Activated CD4-positive, alpha-beta T cell treated with anti-CD3 and anti-CD28 coated beads for 48 hours (primary cell): Measurements from ENCODE around the gene POU5F1.
"Not testable (repeated sequence)": the region's sequence is repeated elsewhere in the genome, so short reads cannot be mapped to it uniquely, and the experiment has no call there.

Experiments used
- DNase-seq: peaks from one replicate; pipeline ENCODE4 v3.0.0-alpha.2; 2020

Gene POU5F1

DNA sequence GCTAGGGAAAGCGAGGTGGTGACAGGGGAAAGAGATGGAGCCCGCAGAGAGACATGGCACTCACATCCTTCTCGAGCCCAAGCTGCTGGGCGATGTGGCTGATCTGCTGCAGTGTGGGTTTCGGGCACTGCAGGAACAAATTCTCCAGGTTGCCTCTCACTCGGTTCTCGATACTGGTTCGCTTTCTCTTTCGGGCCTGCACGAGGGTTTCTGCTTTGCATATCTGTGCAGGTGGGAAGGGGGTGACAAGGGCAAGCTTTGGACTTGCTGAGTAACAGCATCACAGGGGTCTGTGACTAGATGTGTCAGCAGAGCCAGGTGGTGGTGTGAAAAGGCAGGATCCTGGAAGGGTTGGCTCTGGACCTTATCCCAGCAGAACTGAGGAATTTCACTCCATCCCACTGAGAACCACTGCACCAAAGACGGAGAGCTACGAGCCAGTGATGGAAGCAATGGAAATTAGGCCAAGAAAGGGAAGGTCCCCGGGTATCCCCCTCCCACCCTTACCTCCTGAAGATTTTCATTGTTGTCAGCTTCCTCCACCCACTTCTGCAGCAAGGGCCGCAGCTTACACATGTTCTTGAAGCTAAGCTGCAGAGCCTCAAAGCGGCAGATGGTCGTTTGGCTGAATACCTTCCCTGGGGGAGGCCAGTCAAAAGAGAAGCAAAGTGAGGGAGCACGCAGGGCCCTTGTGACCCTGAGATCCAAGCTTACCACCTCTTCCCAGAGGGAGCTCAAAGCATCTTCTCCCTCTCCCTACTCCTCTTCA lies 5.2 kb downstream of the POU5F1 start:
- not testable (repeated sequence) for DNase-seq

DNA sequence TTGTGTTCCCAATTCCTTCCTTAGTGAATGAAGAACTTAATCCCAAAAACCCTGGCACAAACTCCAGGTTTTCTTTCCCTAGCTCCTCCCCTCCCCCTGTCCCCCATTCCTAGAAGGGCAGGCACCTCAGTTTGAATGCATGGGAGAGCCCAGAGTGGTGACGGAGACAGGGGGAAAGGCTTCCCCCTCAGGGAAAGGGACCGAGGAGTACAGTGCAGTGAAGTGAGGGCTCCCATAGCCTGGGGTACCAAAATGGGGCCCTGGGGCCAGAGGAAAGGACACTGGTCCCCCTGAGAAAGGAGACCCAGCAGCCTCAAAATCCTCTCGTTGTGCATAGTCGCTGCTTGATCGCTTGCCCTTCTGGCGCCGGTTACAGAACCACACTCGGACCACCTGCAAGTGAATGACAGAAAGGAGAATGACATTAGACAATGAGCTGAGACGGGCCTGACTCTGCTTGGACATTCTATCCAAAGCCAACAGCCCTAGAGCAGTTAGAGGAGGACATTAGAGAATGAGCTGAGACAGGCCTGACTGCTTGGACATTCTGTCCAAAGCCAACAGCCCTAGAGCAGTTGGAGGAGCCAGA lies 5.9 kb downstream of the POU5F1 start:
- DNase-seq, result not testable (repeated sequence)

DNA sequence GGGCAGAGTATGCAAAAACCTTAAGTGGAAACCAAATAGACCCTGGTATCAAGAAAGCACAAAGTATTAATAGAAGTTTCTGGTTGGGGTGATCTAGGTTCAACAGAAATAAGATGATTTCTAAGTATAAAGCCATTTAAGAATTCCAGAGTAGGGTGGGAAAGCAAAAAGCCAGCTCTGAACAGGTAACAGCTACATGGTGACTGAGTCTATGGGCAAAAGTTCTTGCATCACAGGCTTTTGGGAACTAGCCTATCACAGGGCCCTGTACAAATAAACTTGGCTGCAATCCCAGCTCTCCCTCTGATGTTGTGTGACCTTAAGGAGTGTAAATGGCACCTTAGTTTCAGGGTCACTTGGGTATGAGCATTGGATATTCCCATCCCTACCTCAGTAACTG lies 6.6 kb downstream of the POU5F1 start:
- no peak for DNase-seq

DNA sequence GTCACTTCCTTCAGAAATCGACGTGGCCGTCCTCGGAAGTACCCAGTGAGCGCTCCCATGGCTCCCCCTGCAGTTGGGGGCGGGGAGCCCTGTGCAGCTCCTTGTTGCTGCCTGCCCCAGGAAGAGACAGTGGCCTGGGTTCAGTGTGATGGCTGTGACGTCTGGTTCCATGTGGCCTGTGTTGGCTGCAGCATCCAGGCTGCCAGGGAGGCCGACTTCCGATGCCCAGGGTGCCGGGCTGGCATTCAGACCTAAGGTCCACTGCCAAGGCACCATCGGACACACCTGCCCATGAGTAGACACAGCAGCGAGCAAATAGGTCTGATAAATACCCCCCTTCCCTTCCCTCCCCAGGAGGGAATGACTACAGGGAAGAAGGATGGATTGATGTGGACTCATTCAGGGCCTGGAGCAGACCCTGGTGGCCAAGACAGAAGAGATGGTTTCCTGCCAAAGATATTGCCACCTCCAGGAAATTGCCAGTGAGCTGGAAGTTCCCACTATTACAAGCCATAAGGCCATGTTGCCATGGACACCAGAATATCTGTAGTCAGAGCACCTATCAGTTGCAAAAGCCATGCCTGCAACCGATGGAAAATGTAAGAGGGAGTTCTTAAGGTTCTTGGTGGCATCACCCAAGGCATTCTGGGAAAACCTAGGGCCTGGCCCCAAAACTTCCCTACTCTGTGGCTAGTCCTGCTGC lies 7.9 kb downstream of the POU5F1 start:
- no peak for DNase-seq

DNA sequence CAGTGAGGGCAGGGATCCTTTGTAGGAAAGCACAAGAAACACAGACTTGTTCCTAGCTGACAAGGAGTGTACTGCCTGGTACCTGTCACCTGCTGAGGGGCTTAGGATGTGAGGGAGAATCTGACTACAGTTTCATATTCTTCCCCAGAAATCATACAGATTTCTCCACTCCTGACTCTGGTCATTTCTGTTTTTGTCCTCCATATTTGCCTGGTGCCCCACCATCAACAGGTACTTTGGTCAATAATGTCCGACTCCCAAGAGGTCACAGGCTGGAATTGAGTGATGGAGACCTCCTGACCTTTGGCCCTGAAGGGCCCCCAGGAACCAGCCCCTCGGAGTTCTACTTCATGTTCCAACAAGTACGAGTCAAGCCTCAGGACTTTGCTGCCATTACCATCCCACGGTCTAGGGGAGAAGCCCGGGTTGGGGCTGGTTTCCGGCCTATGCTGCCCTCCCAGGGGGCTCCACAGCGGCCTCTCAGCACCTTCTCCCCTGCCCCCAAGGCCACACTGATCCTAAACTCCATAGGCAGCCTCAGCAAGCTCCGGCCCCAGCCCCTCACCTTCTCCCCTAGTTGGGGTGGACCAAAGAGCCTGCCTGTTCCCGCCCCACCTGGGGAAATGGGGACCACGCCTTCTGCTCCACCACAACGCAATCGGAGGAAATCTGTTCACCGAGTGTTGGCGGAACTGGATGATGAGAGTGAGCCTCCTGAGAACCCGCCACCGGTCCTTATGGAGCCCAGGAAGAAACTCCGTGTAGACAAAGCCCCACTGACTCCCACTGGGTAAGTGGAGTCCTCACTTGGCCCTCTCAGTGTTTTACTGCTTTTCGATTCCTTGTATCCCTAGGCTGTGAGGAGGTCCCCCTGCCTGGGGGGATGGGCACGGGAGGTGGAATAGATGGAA lies 9.0 kb downstream of the POU5F1 start:
- no peak for DNase-seq

DNA sequence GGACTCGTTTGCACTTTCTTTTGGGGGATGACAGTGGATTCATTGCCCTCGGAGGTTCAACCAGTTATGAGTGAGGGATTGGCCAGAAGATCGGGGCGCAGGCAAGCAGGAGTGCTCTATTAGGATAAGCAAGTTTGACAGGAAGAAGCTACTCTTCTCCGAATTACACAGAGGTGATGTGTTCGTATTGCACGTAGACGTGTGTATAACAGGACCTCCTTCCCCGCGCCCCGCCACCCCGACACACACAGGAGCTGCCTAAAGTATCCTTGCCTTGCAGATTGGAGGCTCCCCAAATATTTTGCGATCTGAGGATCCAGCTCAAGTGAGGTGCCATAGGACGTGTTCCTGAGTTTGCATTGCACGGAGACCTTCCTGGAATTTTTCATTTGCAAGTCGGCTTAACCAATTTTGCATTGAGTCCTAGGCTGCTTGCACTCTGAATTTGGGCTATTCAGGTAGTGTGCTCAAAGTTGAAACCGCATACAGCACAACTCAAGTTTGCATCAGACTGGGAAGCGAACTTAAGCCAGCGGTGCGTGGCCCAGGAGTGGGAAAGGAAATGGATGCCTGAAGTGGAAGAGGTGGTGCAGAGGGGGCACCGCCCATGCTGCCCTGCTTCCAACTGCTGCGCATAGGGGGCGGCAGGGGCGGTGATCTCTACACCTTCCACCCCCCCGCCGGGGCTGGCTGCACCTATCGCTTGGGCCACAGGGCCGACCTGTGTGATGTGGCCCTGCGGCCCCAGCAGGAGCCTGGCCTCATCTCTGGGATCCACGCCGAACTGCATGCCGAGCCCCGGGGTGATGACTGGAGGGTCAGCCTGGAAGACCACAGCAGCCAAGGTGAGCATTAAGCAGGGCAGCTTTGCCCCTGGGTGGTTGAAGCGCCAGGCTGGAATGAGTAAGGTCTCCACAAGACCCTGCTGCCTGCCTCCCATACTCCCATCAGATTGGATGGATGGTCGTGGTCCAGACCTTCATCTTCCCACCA lies 11.3 kb downstream of the POU5F1 start:
- peak; percentile 44 for DNase-seq

DNA sequence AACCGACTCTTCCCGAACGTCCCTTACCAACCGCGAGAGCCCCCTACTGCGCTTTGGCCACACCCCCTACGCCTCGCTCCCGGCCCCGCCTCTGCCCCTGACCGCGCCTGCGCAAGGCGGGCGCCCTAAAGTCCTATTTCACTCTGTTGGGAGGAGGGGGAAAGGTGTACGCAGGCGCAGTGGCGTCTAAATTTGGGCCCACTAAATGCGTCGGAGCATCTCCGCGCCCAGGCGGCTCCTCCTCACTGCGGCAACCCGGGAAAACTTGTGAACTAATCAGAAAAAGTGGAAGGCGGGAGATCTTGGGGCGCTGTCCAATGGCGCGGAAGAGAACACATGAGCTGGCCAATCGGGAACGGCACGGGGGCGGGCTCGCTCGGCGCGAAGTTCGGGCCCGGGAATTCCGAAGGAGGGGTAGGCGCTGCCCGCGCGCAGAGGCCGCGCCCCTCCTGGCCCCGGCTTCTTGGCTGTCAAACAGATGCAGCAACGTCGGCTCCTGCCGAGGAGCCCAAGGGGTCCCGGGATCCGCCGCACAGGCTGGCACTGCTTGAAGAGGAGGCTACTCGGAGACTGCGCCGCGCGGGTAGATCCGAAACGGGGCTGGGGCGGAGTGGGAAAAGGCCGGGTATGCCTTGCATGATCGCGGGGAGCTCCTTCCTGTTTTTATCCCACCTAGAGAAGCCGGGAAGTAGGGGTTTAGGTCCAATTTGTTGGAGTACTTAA lies 12.2 kb downstream of the POU5F1 start, which contains the start of gene TCF19:
Gene TCF19 (plus strand): TSS at position 450 of the 723 bp plus-strand sequence. CDS start 881 bp downstream, outside the sequence.
- peak; percentile 99 for DNase-seq

DNA sequence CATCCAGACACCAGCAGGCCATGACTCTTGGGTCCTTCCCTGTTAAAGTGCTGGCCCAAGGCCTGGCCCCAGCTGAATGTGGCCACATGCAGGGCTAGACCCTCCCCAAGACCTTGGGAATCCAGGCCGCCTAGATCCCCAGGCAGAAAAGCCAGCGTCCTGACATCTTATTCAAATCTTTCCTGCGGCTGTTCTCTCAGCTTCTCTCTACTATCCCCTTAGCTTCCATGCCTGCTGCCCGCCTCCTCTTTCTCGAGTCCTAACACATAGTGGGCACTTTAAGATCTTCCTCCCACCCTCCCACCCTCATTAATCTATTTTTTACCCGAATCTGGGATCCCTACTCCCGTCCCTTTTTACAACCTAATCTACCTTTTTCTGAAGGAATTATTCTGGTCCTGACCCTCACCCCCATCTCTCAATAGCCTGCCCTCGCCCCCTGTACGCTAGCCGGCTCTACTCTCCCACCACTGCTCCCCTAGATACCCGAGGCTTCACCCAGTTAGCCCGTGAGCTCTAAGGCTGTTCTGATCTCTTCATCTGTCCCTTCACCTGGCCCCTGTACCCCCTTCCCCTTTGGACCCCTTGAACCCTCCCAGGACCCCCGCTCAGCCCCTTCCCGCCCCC lies 12.9 kb downstream of the POU5F1 start, which contains the start of gene CCHCR1:
Gene CCHCR1 (minus strand): TSS at position 290 of the 627 bp plus-strand sequence. CDS start 202 bp downstream, at position 88.
- DNase-seq, result no peak

DNA sequence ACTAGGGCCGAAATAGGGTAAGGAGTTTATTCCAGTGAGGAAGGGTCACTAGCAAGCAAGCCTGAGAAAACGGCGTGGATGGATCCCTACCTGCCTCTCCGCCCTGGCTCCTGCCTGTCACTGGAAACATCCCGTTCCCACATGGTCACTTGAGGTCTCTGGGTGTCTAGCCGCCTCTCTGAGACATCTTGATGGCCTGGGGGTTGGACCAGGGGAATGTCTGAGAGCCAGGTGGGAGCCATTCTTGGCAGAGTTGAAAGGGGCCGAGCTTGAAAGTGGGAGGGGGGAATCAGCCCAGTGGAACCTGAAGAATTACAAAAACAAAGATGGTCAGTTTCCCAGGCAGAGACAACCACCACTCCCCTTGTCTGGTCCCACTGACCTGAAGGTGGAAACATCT lies 13.8 kb downstream of the POU5F1 start:
- no peak for DNase-seq

DNA sequence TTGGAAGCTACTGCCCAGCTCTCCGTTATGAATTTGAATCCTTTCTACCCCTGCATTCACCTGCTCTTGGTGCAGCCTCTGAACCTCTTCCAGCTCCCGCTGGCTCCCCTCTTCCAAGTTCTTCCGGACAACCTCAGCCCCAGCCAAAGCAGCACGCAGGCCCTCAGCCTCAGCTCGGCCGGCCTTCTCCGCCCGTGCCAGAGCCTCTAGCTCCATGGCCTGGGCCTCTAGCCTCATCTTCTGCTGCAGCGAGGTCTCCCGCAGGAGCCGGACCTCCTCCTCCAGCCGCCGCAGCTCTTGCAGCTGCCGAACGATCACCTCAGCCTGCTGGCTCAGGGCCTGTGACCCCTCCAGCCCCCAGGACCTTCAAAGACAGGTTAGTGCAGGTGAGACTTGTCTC lies 16.0 kb downstream of the POU5F1 start:
- DNase-seq, result no peak

DNA sequence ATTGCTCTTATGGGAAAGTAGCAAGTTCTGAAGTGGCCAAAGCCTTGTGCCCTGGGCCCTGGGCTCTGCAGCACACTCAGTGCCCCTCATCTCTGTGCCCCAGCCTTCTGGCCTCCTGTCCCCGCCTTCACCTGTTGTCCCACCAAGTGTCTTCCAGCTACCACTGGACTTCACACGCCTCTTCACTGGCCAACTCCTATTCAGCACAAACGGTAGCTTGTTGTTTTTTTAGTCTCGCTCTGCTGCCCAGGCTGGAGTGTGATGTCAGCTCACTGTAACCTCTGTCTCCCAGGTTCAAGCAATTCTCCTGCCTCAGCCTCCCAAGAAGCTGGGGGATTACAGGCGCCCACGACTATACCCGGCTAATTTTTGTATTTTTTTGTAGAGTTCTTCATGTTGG lies 17.7 kb downstream of the POU5F1 start:
- no peak for DNase-seq

DNA sequence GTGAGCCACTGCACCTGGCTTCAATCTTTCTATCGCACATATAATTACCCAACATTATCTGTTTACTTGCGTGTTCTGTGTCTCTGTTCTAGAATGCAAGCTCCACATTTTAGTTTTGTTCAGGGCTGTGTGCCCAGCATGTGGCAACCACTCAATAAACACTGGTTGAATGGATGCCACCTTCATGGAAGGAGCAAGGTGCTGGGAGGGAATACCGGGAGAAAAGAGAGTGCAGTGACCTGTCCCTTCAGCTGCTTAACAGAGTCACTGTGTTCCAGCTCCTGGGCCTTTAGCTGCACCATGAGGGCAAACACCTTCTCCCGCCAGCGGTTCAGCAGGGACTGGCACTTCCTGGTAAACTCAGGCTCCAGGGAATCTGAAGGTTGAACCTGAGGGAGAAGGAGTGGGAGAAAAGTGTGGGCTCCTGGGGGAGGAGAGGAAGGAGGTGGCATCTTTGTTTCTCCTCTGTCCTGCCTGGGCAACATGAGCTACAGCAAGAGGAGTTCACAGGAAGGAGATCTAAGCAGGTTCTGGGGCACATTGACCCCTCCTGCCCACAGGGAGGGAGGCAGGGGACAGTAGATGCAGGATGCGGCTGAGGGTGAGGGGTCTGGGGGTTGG lies 20.5 kb downstream of the POU5F1 start:
- no peak for DNase-seq

DNA sequence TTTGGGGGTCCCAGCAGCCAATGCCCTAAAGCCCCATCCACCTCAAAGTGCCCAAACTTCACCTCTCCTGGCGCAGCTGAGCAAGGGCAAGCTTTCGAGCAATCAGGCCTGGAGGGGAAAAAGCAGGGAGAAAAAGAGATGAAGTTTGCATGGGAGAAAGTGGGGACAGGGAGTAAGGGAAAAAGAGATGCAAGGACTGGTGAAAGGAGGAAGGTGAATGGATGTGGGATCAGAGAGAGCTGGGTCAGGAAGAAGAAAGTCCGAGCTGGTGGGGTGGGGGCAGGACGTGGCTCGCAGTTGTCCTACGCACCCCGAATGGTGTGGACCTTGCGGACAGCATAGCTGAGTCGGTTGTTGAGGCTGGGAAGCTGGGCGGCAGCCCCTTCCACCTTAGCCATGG lies 25.1 kb downstream of the POU5F1 start:
- no peak for DNase-seq

DNA sequence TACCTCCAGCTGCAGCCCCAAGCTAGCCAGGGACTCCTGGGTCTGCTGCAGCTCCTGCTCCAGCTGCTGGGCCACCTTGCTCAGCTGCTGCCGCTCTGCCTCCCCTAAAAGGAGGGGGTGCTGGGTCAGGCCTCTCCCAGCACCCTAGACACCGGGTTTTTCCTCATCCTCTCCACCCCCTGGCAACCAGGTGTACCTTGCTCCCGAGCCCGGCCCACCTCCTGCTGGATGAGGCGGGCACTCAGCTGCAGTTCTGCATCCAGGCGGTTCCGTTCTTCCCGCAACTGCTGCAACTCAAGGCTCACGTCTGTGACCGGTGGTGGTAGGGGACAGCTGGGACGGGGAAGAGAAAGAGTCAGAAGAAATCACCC lies 25.5 kb downstream of the POU5F1 start:
- no peak for DNase-seq

DNA sequence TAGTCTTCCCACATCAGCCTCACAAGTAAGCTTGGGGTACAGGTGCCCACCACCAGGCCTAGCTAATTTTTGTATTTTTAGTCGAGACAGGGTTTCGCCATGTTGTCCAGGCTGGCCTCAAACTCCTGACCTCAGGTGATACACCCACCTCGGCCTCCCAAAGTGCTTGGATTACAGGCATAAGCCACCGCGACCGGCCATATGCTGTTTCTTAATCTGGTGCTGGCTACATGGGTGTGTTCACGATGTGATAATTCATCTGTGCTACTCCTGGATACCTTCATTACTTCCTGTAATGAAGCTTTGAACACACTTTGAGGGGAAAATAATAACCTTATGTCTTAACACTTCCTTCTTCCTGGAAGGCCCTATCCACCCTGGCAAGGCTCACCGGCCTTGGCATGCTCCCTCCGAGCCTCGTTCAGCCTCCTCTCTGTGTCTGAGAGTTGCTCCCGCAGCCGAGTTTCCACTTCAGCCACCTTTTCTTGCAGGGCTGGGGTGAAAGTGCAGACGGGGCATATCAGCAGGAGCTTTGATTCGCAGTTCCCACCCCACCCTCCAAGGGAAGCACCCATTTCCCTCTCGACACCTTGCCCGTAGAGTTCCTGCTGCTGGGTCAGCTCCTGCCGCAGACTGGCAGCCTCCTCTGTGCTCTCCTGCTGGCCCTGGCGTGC lies 26.0 kb downstream of the POU5F1 start:
- DNase-seq, result no peak

DNA sequence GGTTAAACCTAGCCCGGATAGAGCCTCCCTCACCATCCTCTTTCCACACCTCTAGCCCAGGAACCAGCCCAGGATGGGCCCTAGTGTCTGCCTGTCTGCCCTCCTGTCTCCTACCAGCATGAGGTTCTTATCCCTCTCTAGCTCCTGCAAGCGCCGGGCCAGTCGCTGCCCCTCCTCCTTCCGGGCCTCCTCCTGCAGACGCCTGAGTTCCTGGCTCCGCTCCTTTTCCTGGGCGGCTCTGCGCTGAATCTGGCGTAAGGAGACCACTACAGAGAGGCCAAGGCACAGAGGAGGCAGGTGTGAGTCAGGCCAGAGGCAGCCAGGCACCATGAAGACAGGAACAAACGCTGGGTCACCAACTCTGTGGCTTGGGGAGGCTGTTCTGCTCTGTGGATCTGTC lies 27.3 kb downstream of the POU5F1 start:
- no peak for DNase-seq

DNA sequence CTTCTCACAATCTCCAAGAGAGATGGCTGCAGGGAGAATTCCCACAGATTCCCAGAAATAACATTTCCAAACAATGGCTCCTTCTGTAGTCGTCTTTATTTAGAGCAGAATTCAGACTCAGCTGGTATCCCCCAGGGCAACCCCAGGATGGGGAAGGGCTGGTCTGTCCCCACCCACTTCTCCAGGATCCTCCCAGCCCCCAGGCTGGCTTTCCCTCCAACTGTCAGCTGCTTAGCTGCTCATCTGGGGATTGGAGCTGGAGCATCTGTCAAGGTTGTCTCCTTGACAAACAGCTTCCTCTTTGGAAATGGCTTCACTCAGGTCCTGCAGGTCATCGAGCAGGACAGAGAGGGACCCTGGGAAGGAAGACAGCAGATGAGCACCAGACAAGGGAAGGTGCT lies 28.1 kb downstream of the POU5F1 start:
- DNase-seq, result no peak

DNA sequence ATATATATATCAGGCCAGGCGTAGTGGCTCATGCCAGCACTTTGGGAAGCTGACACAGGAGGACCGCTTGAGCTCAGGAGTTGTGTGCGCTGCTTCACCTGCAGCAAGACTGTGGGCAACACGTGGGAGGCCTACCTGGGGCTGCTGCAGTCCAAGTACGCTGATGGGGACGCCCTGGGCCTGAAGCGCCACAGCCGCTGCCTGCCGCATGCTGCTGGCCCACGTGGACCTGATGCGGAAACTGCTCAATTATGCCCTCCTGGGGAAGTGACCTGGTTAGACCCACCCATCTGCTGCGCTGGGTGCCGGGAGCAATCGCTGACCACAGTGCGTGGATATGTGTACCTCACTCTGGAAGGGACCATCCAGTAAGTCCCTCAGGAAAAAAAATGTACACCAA lies 29.8 kb downstream of the POU5F1 start:
- no peak for DNase-seq

DNA sequence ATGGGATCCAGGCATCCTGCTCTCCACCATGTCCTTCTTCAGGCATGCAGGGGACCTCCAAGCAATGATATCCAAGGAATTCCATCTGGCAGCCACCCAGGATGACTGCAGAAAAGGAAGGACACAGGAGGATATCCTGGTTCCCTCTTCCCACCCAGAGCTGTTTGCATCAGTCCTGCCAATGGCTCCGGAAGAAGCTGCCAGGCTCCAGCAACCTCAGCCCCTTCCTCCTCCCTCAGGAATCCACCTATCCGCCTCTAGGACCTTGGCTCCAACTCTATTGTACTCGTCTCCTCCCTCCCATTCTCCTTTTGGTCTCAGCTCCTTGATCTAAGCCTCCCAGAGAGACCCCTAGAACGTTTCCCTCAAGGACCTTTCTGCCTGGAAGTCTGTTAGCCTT lies 30.9 kb downstream of the POU5F1 start:
- DNase-seq, result no peak
